B cell (primary cell): ENCODE measurements around the gene SHB. TPM values are rescaled to one million over a fixed set of nuclear protein-coding genes. Genes with fewer than 3 reads are reported as not detected.

ENCODE experiments used
- ATAC-seq: fragments of 200-7000 bp; cut with Tn5 transposase; one replicate; pipeline ENCODE4 v1.10.0; 2021; ENCODE audit warnings: low read depth, mild to moderate bottlenecking, moderate number of reproducible peaks, moderate library complexity
- CTCF ChIA-PET: fragments of 350-600 bp; sonication (Branson Sonifier 250); formaldehyde crosslinking; loops from one replicate; lab custom pipeline; 2021; ENCODE audit warnings: antibody characterized with exemption, inconsistent platforms; lab: Charles Lee
- POLR2A ChIA-PET: fragments of 350-600 bp; sonication (Branson Sonifier 250); formaldehyde crosslinking; loops from one replicate; lab custom pipeline; 2021; ENCODE audit warnings: antibody characterized with exemption; lab: Charles Lee
- DNase-seq: peaks from one replicate; pipeline ENCODE4 v3.0.0; 2013
- H2AFZ ChIP-seq: 2 replicates; pipeline ENCODE4 v1.6.1; 2012; ENCODE audit warnings: mild to moderate bottlenecking, low read depth, low read length; ENCODE audit not compliant: insufficient read depth, poor library complexity, severe bottlenecking
- H3K27ac ChIP-seq, 2 donors: 1 replicate in 1 of 2; 2 replicates in 1 of 2; pipeline ENCODE4 v1.5.1; 2012 to 2013; ENCODE audit warnings: low read length in 2 of 2, mild to moderate bottlenecking in 2 of 2, moderate library complexity in 1 of 2
- H3K27me3 ChIP-seq, 4 experiments: fragments of 200-600 bp in 1 of 4; sonication (generic) in 1 of 4; replicated peaks in 1 of 4; 1 replicate in 2 of 4; 2 replicates in 2 of 4; pipeline versions ENCODE4 v1.6.1 to v1.7.0; 2013 to 2016; ENCODE audit warnings: low read length in 3 of 4, mild to moderate bottlenecking in 2 of 4, mixed read lengths in 1 of 4, moderate library complexity in 1 of 4; ENCODE audit not compliant: insufficient read depth in 4 of 4, control insufficient read depth in 3 of 4; ENCODE audit errors: control extremely low read depth in 1 of 4
- H3K36me3 ChIP-seq, 2 experiments: replicated peaks in 1 of 2; 1 replicate in 1 of 2; 2 replicates in 1 of 2; pipeline versions ENCODE4 v1.6.1 to v1.7.1; 2013; ENCODE audit warnings: low read length in 1 of 2; ENCODE audit not compliant: insufficient read depth in 2 of 2, control insufficient read depth in 1 of 2; ENCODE audit errors: control extremely low read depth in 1 of 2, extremely low read depth in 1 of 2
- H3K4me1 ChIP-seq, 2 donors: fragments of 200-600 bp in 1 of 2; sonication (generic) in 1 of 2; 1 replicate in 1 of 2; 2 replicates in 1 of 2; pipeline versions ENCODE4 v1.5.1 to v1.6.1; 2013 to 2017; ENCODE audit warnings: low read length in 2 of 2; ENCODE audit not compliant: control insufficient read depth in 2 of 2, insufficient read depth in 2 of 2
- H3K4me2 ChIP-seq: replicated peaks from 2 replicates; pipeline ENCODE3; 2012; ENCODE audit warnings: mild to moderate bottlenecking, low read depth, low read length; ENCODE audit not compliant: poor library complexity, severe bottlenecking
- H3K4me3 ChIP-seq, 5 experiments: fragments of 200-600 bp in 1 of 5; sonication (generic) in 1 of 5; 1 replicate in 3 of 5; 2 replicates in 2 of 5; pipeline versions ENCODE4 v1.5.1 to v1.7.0; 2011 to 2016; ENCODE audit warnings: low read length in 4 of 5, mild to moderate bottlenecking in 4 of 5, low read depth in 2 of 5, control low read depth in 1 of 5, moderate library complexity in 1 of 5; ENCODE audit not compliant: insufficient read depth in 1 of 5; ENCODE audit errors: control extremely low read depth in 1 of 5, extremely low read depth in 1 of 5
- H3K79me2 ChIP-seq: fragments of 200-600 bp; sonication (generic); one replicate; pipeline ENCODE4 v1.6.0; 2016; ENCODE audit warnings: low read length; ENCODE audit not compliant: control insufficient read depth, insufficient read depth
- H3K9ac ChIP-seq: fragments of 200-600 bp; sonication (generic); 2 replicates; pipeline ENCODE4 v1.6.1; 2017; ENCODE audit warnings: mild to moderate bottlenecking, low read length, moderate library complexity
- H3K9me3 ChIP-seq, 3 donors: one replicate each; pipeline versions ENCODE4 v1.6.1 to v1.7.1; 2013; ENCODE audit warnings: low read length in 2 of 3; ENCODE audit not compliant: control insufficient read depth in 2 of 3, insufficient read depth in 1 of 3; ENCODE audit errors: control extremely low read depth in 1 of 3
- H4K20me1 ChIP-seq: 2 replicates; pipeline ENCODE4 v1.6.0; 2012; ENCODE audit warnings: mild to moderate bottlenecking, low read length; ENCODE audit not compliant: insufficient read depth, control insufficient read depth, poor library complexity, severe bottlenecking
- H3K27ac Mint-ChIP-seq: one replicate; pipeline ENCODE4 v1.8.0; 2021; ENCODE audit warnings: mixed read lengths
- H3K27me3 Mint-ChIP-seq: one replicate; pipeline ENCODE4 v1.8.0; 2021; ENCODE audit warnings: mixed read lengths
- H3K4me1 Mint-ChIP-seq: one replicate; pipeline ENCODE4 v1.8.0; 2021; ENCODE audit warnings: mixed read lengths
- H3K4me3 Mint-ChIP-seq: one replicate; pipeline ENCODE4 v1.8.0; 2021; ENCODE audit warnings: mixed read lengths
- H3K9me3 Mint-ChIP-seq: one replicate; pipeline ENCODE4 v1.8.0; 2022; ENCODE audit warnings: mixed read lengths; ENCODE audit not compliant: insufficient read depth
- EZH2 ChIP-seq: IDR thresholded peaks from 2 replicates; pipeline ENCODE4 v1.6.1; 2012; ENCODE audit warnings: borderline replicate concordance, low read depth, mild to moderate bottlenecking, moderate library complexity, low read length; ENCODE audit not compliant: insufficient read depth, poor library complexity, severe bottlenecking
- WGBS: methylation state at CpG from one replicate; pipeline ENCODE4 v1.1.5; 2013; ENCODE audit warnings: missing lambda C conversion rate; ENCODE audit not compliant: insufficient coverage; 5-methylcytosine and 5-hydroxymethylcytosine counted together
- intact Hi-C: fragments of 100-400 bp; cut with micrococcal nuclease; formaldehyde crosslinking; loops from one replicate; pipeline ENCODE4 v1.10.0; 2022
- polyA plus RNA-seq: library from polyadenylated mRNA; depleted of rRNA; stranded (reverse); fragments of >200 nt; gene quantifications from 2 replicates; pipeline ENCODE4 v1.2.3, GENCODE V29; 2012
- total RNA-seq, 2 donors: library from RNA; stranded (reverse); fragments of 120-200 nt in 1 of 2; gene quantifications; 1 replicate in 1 of 2; 2 replicates in 1 of 2; pipeline versions ENCODE4 v1.2.3 to v1.2.4, GENCODE V29; 2013 to 2022
- TF ChIP-seq, protein P1 (sequence below): fragments of 200-600 bp; IDR thresholded peaks from one replicate; pipeline ENCODE4 v1.8.0; 2022; ENCODE audit warnings: antibody characterized with exemption, mild to moderate bottlenecking

Gene SHB
- total and polyA plus RNA-seq, 2 donors (not counting 1 experiment from before 2014, with no cell fraction given), result 0.06 to 1.9 TPM

DNA sequence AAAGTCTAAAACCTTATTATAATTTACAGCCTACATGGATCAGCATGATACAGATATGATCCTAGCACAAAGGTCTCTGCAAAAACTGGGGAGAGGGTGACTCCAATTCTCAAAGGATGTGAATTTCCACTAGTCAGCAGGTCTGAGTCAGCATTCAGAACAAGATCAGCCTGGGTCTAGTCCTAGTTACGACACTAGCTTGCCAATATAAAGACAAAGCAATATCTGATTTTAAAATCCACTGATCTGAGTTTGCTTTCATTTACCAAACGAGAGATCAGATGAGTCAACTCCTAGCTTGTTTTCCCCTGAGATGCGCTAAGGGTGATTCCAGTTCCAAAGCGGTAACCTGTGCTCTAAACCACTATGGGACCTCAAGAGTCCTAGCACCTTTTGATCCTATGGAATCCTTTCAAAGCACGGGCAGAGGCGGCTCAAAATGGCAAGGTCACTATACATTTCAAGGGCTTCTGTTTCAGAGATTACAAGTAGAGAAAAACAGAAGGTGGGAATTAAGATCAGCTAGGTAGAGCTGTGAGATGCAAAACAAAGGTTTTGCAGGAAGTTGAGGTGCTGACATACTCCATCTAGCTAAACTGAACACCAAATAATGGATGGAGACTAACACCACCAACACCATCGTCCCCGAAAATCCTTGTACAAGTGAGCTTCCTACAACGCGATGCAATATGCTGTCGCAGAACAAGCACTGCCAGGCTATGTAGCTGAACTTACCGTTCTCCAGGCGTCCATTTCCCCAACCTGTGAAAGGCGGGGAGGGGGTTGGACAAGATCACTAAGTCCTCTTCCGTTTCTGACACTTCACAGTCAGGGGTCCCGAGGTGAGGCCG lies 166.0 kb downstream of the SHB start:
- Histone ChIP-seq H3K9ac (peak overlapping the region; percentile 90), H3K4me1 (peaks cover 14 to 20% of the 10 kb centered on the region in 2 donors), H3K36me3 (peaks cover 3 to 10% of the 10 kb centered on the region in 2 experiments), H3K79me2 (peaks cover 20% of the 10 kb centered on the region), H2AFZ (peak overlapping the region; percentile 93), H3K27ac (peak overlapping the region; percentile 38 to 78), H4K20me1 (no peaks in the 10 kb centered on the region), H3K27me3 (no peaks in the 10 kb centered on the region), H3K4me3 (peak overlapping the region; percentile 60 to 83 (median 79)), H3K9me3 (peaks cover 0 to 5% (median 0%) of the 10 kb centered on the region in 3 donors), H3K4me2 (peak overlapping the region; percentile 93)
- no peak for TF ChIP-seq EZH2
- TF ChIP-seq, protein P1, sequence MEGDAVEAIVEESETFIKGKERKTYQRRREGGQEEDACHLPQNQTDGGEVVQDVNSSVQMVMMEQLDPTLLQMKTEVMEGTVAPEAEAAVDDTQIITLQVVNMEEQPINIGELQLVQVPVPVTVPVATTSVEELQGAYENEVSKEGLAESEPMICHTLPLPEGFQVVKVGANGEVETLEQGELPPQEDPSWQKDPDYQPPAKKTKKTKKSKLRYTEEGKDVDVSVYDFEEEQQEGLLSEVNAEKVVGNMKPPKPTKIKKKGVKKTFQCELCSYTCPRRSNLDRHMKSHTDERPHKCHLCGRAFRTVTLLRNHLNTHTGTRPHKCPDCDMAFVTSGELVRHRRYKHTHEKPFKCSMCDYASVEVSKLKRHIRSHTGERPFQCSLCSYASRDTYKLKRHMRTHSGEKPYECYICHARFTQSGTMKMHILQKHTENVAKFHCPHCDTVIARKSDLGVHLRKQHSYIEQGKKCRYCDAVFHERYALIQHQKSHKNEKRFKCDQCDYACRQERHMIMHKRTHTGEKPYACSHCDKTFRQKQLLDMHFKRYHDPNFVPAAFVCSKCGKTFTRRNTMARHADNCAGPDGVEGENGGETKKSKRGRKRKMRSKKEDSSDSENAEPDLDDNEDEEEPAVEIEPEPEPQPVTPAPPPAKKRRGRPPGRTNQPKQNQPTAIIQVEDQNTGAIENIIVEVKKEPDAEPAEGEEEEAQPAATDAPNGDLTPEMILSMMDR, result no peak
- H3K9me3 Mint-ChIP-seq, result no peaks in the 10 kb centered on the region
- no peak for ATAC-seq
- intact Hi-C loops, result loop anchor here (5.0 kb wide), 4 partner anchors 101 to 416 kb away; partner anchors contain the start of genes DCAF10, FBXO10, POLR1E and TRMT10B
- ChIA-PET POLR2A (interaction anchor here (0.6 to 1.1 kb wide), 3 partner anchors 437 to 1518 kb away, joined by 3 to 4 read pairs (median 4); partner anchors contain the start of gene ALDH1B1), CTCF (interaction anchor here (2.2 kb wide), 1 partner anchor 10 kb away, joined by 16 read pairs; no protein-coding TSS in a partner anchor)
- no peaks in the 10 kb centered on the region for H3K27me3 Mint-ChIP-seq
- peak overlapping the region; percentile 96 for H3K27ac Mint-ChIP-seq
- peak overlapping the region; percentile 94 for H3K4me3 Mint-ChIP-seq
- H3K4me1 Mint-ChIP-seq, result peaks cover 20% of the 10 kb centered on the region
- no peak for DNase-seq
- WGBS, result 11% methylated on average over 11 of the region's 17 CpGs
